ENCODE data around the gene RBM19.

The RBM19 gene

DNA sequence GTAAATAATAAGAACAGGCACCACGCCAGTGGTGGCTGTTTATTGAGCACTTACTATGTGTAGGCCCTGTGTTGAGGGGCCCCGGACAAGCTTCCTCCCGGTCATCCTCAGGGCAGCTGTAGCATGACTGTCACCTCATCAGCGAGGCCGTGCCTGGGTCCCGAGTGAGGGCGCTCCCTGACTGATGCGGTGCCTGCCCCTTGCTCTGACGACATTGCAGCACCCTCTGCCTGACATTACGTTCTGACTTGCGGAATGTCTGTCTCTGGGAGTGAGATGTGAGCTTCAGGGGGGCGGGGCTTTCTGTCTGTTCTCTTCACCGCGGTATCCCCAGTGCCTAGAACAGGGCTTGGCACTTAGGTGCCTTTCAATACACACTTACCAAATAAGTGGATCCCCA is 167.6 kb downstream of the RBM19 start:
- DNase-seq: no peak

DNA sequence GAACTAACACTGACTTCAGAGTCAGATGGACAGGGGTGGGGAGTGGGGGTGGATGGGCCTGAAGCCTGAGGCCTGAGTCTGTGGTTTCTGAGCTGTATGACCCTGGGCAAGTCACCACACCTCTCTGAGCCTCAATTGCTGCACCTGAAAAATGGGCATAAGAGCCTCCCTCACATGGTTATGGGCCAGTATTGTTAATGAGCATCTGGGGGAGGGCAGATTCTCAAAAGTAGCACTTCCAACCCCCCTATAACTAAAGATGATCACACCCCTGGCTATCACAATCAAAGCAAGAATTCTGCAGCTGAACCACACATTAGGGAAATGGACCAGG is 168.6 kb downstream of the RBM19 start:
- no peak for DNase-seq

DNA sequence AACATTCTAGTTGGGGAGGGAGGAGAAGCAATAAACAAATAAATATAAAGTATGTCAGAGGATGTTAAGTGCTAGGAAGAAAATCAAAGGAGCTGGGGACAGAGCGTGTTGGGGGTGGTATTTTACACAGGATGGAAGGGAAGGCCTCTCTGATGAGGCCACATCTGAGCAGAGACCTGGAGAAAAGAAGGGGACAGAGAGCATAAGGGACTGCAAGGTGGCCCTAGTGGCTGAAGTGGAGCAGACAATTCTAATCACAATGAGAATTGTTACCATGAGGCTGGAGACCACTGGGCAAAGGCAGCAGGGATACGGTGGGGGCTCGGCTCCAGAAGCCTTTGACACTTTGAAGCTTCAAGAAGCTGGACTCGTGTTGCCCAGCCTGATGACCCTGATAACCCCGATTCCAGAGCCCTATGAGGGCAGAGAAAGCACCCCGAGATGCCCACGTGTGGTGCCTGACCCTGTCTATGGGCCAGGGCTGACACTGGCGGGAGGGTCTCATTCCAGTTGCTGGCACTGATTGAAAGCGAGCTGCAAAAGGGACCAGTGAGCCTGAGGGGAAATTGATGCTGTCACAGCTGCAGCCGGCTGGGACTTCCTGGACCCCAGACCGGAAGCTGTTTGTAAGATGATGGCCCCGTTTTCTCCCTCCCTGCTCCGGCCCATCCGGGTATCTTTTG is 169.1 kb downstream of the RBM19 start:
- no peak for DNase-seq

DNA sequence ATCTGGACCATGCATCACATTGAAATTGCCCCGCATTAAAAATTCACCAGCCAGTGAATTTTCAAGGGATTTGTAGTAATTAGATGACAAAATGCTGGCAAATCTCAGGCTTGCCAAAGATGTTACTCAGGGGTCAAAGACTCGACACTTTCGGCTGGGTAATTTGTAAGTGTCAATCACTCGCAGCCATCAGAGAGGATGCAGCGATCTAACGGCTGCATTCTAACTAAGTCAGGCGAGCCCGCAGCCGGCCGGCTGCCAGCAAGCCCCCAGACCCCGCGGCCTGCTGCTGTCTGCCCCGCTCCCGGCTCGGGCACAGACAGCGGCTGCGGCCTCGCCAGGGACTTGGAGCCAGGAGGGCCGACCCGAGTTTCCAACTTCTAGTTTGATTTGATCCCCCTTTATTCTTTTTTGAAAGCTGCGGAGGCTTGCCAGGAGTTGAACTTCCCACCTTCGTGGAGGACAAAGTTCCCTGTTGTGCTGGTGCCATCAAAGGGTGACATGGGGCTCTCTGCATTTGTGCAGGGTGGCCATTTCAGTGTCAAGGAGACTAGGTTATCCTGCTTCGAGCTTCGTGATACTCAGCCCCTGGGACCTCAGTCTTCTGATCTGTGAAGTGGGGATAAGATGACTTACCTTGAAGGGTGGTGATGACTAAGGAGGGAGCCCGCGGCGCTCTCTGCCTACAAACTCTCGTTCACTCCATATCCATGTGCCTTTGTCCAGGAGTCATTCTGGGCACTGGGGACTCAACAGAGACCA is 169.9 kb downstream of the RBM19 start:
- DNase-seq: no peak

DNA sequence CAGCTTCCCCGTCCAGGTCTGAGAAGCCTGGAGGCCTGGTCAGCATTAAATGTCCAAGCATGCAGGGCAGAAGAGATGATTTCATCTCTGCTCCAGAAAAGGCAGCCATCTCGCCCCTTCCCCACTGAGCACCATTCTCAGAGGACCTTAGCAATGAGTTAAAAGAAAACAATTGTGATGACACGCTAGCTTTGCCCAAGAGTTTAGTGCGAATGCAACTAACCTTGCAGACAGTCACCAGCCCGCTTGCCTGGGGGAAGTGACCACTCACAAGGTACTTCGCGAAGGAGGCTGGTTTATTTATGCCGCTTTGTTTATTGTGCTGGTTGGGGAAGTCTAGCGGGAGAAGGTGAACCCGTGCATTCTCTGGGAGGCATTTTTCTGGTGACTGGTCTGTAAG is 170.7 kb downstream of the RBM19 start:
- no peak for DNase-seq

DNA sequence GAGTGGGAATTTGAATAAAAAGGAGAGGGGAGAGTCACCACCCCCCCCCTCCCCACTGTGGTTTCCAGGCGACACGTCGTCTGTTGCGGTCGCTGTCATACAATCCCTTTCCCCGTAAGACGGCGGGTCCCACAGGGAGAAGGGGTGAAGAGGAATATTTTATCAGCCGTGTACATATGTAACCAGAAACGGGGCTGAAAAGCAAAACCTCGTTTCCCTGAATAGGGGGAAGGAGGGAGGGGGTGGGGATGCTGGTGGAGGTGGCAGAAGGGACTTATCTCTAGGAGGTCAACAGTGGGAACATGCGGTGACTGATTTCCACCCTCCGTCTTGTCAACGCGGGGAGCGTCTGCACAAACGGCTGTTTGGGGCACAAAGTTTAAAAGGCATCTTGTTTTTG is 171.4 kb downstream of the RBM19 start:
- DNase-seq: peak; percentile 77

DNA sequence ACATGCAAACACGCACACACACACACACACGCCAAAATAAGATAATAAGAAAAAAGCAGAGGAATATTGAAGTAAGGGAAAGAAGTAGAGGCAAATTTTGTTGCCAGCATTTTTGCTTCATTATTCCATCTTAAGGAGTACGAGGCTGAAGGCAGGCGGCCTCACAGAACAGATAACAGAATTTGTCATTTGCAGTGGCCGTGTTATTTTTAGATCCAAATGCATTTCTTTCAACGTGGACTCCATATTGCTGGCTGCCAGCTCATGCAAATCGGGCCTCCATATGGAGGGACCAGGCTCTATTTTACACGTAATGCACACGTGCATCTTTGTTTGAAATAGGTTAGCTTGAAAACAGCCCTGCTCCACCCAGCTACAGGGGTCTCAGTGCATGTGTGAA is 172.9 kb downstream of the RBM19 start:
- no peak for DNase-seq

DNA sequence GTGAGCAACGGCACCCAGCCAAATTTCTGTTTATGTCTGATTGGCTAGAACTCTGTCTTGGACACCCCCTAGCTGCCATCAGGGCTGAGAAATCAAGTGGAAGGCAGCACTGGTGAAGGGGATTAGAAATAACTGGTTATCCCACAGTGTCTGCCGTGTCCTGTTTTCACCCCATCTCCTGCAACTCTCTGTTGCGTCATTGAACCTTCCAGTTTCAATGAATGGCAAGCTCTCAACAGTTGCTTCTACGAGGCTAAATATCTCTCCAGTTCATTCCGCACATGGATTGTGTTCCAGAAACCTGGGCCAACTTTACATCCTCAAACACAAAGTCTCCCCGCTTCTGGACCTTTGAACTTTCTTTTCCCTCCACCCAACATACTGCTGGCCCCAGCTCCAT is 173.7 kb downstream of the RBM19 start:
- no peak for DNase-seq

DNA sequence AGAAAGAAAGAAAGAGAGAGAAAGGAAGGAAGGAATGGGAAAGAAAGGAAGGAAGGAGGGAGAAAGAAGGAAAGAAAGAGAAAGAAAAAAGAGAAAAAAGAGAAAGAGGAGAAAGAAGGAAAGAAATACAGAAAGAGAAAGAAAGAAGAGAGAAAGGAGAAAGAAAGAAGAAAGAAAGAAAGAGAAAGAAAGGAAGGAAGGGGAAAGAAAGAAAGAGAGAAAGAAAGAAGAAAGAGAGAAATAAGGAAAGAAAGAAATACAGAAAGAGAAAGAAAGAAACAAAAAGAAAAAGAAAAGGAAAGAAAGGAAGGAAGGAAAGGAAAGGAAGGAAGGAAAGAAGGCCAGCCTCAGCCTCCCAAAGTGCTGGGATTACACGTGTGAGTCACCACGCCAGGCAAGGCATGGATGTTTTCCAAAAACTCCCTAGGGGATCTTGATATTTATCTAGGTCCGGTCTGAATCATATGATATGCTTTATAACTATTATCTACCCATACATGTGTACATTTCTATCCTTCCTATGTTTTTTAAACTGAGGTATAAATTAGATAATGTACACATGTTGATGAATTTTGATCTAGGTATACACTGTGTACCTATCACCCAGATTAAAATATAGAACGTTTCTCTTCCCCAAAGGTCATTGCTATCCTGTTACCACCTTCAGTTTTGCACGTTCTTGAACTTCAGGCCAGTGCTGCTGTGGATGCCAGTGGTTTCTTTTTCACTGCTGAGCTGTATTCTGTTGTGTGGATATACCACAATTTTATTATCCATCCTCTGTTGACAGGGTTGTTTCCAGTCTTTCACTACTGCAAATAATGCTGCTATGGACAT is 177.9 kb downstream of the RBM19 start:
- no peak for DNase-seq

DNA sequence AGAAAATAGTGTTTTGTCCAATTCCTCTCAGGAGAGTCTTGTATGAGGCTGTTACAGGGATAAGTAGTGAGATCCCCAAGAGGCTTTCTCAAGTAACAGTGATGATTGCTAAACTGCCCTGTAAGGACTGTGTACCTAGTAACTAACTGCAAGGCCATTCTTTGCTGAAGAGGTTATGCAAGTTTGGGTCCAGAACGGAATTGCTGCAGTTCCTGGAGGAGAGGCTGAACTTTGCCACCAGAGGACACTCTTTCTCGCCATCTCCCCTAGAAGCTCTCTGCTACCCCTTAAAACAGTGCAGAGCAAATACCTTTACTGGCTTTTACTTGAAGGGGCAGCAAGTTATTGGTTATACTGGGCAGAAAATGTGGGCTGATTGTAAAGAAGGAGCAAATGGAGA is 180.0 kb downstream of the RBM19 start:
- no peak for DNase-seq

DNA sequence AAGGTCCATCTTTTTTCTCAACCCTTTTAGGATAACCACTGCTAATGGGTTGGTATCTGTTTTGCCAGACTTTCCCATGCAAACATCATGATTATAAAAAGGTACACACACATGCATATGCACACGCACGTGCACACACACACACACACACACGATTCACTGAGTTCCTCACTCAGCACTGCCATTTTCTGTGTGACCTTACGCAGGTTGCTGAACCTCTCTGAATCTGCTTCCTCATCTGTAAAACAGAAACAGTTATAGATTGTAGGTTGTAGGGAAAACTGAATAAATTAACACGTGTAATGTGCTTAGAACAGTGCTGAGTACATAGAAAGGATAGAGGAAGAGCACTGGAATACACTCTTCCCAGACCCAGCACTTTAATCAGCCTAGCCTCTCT is 182.3 kb downstream of the RBM19 start:
- DNase-seq: no peak

DNA sequence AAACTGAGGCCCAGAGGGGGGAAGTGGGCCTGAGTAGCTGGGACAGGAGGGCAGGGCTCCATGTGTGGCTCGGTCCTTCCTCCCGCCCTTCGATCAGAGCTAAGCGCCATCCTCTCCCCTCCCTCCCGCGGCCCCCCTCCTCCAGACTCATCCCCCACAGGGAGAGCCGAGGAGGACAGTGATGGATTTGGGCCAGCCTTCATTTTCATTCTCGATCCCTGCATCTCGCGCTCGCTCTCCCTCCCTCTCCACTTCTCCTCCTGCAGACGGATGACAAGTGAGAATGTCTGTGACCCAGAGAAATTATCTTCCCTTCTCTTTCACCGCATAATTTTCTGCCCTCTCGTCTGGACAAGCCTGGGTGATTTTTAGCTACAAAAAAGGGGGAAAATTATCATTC is 183.3 kb downstream of the RBM19 start:
- DNase-seq: no peak

DNA sequence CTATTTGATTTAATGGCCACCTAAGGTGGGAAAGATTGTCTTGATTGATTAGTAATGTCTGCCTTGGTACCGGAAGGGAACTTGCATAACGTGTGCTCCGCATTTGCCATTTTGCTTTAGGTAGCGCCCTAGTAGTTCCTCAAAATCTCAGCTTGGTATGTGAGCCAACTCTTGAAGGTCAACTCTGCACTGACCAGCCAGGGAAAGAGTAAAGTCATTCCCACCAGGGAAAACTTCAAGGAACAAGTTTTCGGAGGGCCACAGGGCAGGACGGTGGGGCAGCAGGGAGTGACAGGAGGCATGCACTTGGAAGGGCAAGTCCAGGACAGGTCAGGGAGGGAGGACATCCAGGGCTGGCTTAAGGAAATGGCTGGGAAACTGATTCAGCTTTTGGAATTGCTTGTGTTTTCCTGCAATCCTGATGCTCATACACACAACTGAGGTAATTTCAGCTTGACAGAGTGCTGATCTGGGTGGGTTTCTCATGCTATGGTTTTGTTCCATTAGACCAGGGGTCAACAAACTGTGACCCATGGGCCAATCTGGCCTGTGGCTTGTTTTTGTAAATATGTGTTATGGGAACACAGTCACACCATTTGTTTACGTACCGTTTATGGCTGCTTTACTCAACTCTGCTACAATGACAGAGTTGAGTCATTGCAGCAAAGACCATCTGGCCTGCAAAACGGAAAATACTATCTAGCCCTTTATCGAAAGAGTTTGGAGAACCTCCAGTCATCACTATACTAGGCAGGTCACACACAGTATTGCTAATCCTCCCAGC is 184.5 kb downstream of the RBM19 start:
- DNase-seq: no peak

DNA sequence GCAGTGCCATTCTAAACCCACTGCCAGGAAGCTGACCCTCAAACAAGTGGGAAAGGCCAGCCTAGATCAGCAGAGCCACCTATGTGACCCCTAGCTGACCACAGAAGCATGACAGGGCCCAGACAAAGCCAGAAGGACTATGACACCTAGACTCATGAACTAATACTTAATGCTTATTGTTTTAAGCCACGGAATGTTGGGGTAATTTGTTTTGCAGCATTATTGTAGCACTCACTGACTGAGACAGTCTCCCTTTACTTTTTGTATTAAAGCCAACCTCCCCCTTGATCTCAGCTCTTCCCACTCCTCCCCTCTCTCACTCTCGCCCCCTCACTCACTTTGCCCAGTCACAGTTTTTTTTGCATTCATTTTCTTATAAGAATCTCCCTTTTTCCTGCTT is 186.4 kb downstream of the RBM19 start:
- no peak for DNase-seq

DNA sequence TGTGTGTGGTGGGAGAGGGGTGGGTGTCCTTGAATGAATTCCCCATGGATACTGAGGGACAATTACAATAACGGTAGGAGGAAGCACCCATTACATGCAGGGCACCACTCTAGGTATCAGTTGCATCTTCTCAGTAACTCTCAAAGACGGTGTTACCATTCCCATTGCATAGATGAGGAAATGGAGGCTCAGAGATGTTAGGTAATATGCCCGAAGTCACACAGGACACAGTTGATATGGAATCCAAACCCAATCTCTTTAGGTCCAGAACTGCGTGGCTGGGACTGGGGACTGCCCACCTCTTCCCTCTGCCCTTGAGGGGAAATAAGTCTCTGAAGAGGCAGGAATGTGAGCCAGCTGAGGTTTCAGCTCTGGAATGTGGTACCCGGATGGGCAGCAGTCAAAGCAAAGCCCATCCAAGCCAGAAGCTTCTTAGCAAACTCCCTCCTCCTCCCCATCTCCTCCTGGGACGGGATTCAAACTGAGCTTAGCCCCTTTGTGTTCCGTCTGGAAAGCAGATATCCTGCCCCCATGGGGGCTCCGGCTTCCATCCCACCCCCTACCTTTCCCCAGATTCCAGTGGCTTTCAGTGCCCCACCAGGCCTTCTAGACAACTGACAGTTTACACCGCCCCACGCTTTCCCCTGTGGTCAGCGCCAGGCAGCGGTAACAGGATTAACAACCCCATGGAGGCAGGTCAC is 187.5 kb downstream of the RBM19 start:
- no peak for DNase-seq

DNA sequence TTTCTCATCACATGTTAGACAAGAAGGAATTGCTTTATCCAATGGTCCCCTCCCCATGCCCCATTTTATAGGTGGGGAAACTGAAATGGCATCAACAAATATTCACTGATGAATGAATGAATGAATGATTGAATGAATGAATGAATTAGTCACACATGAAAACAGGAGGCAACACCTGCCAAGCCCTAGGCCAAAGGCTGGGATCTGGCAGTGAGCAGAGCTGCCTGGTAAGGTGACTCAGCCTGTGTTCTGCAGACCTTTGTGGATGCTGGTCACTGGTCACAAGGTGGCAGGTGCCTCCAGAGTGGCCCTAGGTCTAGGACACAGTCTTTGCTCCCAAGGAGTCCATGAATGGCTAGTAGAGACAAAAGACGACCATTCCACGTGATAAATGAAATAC is 188.4 kb downstream of the RBM19 start:
- no peak for DNase-seq

DNA sequence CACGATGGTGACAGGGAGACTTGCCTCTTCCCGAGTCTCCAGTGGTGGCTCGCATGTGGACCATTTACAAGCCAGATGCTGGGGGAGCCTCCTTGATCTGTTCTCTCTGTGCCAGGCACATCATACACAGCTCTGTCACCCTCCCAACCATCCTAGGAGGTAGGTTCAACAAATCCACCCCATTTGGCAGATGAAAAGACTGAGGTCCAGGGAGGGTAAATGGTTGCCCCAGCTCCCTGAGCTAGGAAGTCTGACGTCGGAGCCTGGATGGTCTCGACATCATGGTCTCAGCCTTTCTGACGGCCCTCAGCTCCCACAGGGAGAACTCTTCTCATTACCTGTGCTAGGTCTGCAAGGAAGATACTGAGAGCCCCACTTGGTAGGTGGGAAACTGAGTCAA is 189.6 kb downstream of the RBM19 start:
- DNase-seq: no peak

DNA sequence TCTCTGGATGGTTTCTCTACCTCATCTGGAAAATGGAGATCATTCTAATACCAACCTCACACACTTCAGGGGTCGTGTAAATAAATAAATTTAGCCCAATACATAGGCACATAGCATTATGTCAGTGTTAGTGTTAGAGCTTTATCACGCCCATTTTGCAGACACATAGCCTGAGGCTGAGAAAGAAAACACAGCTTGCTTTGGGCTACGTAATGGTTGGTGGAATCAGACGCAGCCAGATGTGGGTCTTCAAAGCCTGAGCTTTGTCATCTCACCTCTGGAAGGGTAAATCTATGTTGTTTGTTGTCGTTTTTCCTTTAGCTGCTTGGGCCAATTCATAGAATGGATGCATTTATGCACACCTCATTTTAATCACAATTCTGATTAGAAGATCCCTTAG is 191.6 kb downstream of the RBM19 start:
- no peak for DNase-seq

DNA sequence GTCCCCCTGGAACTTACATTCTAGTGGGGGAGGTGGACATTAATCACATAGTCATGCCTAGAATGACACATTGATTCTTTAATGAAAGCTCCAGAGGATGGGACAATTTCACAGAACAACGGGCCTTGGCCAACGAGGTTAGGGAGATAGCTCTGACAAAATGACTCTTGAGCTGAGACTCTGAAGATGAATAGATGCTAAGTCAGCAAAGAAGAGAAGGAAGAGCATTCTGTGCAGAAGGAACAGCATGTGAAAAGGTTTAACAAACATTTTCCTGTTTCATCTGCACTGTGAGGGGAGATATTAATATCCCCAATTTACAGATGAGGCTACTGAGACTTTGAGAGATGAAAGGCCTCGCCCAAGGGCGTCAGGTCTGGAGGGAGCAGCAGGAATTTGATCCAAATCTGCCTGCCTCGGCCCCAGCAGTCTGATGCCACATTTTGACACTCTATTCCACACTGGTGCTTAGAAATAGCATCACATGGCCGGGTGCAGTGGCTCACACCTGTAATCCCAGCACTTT is 193.6 kb downstream of the RBM19 start:
- DNase-seq: no peak

DNA sequence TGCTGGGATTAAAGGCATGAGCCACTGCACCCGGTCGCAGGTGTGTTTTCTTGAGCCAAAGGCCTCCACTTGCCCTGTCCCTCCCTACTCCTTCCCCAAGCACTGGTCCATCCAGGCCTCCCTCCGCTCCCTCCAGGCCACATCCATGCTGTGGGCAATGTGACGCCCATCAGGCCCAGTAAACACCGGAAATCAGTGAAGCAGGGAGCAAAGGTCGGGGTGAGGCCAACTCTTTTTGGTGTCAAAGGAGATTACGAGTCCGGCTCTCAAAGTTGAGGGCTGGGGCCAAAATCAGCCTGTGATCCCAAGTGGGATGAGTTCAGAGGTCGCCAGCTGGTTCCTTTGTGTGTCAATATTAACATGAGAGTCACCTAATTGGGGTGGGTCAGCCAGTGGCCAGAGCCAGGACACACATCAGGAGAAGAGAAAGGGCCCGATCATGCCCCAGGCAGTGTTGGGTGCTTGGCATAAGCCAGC is 195.7 kb downstream of the RBM19 start:
- no peak for DNase-seq

DNA sequence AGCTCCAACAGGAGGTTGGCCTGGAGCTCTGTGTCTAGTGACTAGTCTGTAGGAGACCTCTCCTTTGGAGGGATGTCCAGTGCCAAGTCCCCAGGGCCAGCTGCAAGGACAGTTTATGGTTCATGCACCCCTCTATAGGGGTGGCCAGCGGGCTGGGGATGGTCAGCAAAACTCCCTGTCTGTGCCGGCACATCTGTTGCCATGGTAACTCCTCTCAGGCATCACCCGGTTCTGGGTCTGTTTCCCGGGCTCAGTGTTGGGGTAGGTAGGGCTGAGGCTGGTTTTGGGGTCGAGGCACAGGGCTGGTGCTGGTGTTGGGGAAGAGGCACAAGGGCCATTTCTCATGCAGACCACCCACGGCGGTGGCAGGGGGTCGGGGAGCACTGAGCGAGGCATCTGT is 196.8 kb downstream of the RBM19 start:
- no peak for DNase-seq

DNA sequence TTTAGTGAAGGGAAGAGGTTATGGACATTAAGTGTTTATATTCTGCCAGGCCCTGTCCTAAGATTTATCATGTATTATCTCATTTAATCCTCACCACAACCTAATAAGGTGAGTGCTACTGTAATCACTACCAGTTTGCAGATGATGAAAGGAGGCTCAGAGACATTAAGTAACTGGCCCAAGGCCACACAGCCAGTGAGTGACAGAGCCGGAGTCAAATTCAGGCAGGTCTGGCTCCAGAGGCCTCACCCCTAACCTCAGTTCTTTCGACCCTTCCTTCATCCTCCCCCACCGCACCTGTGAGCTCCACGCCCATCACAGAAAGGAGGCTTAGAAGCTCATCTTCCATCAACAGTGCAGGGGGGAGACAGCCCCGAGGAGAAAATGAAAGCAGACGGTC is 197.3 kb downstream of the RBM19 start:
- no peak for DNase-seq

All from NCI-H2107 (cell line).